ENCODE results near the gene SMPDL3B. TPM values are rescaled to one million over a fixed set of nuclear protein-coding genes. Genes with fewer than 3 reads are reported as not detected.
"Not testable (repeated sequence)": the region's sequence is repeated elsewhere in the genome, so short reads cannot be mapped to it uniquely, and the experiment has no call there.

The SMPDL3B gene
- total RNA-seq, 2 donors from 2014 or later, result 0.41 to 1.5 TPM

GRCh38 chr1:27990920-27991537 is 56.2 kb downstream of the SMPDL3B start:
- no peaks in the 10 kb centered on the region for H3K27me3 Mint-ChIP-seq (ENCODE audit: low read depth)
- DNase-seq, result no peak
- peaks cover 19% of the 10 kb centered on the region for H3K4me1 Mint-ChIP-seq (ENCODE audit: low read depth)
- H3K27ac Mint-ChIP-seq, result peak overlapping the region; percentile 64
- H3K9me3 Mint-ChIP-seq, result no peaks in the 10 kb centered on the region
- H3K36me3 Mint-ChIP-seq (ENCODE audit: insufficient read depth in 2 of 2), result peaks cover 4 to 15% of the 10 kb centered on the region in 2 donors
- no peak overlapping the region for H3K4me3 Mint-ChIP-seq
- ATAC-seq (replicated peaks in 1 of 2), result no peak

GRCh38 chr1:27992276-27992675 is 57.5 kb downstream of the SMPDL3B start:
- peak; percentile 36 to 39 for DNase-seq
- peak; percentile 60 to 86 for ATAC-seq (replicated peaks in 1 of 2)
- H3K27ac Mint-ChIP-seq, result peak overlapping the region; percentile 57
- peak overlapping the region in 1 of 2 donors; percentile 32 for H3K4me3 Mint-ChIP-seq
- H3K27me3 Mint-ChIP-seq (ENCODE audit: low read depth), result no peaks in the 10 kb centered on the region
- peaks cover 19% of the 10 kb centered on the region for H3K4me1 Mint-ChIP-seq (ENCODE audit: low read depth)
- no peaks in the 10 kb centered on the region for H3K9me3 Mint-ChIP-seq
- peaks cover 4 to 15% of the 10 kb centered on the region in 2 donors for H3K36me3 Mint-ChIP-seq (ENCODE audit: insufficient read depth in 2 of 2)

GRCh38 chr1:27993241-27993640 is 58.4 kb downstream of the SMPDL3B start:
- H3K27me3 Mint-ChIP-seq (ENCODE audit: low read depth), result no peaks in the 10 kb centered on the region
- peaks cover 19% of the 10 kb centered on the region for H3K4me1 Mint-ChIP-seq (ENCODE audit: low read depth)
- peaks cover 4 to 15% of the 10 kb centered on the region in 2 donors for H3K36me3 Mint-ChIP-seq (ENCODE audit: insufficient read depth in 2 of 2)
- peak overlapping the region; percentile 36 for H3K27ac Mint-ChIP-seq
- H3K4me3 Mint-ChIP-seq, result peak overlapping the region in 1 of 2 donors; percentile 17
- no peaks in the 10 kb centered on the region for H3K9me3 Mint-ChIP-seq
- ATAC-seq (replicated peaks in 1 of 2), result peak in 1 of 2 donors; percentile 75
- DNase-seq, result peak in 1 of 2 donors; percentile 5

GRCh38 chr1:27994060-27994459 is 59.3 kb downstream of the SMPDL3B start:
- peaks cover 4 to 13% of the 10 kb centered on the region in 2 donors for H3K36me3 Mint-ChIP-seq (ENCODE audit: insufficient read depth in 2 of 2)
- H3K27ac Mint-ChIP-seq, result peak overlapping the region; percentile 86
- no peak for DNase-seq
- no peaks in the 10 kb centered on the region for H3K27me3 Mint-ChIP-seq (ENCODE audit: low read depth)
- peaks cover 19% of the 10 kb centered on the region for H3K4me1 Mint-ChIP-seq (ENCODE audit: low read depth)
- ATAC-seq (replicated peaks in 1 of 2), result no peak
- no peaks in the 10 kb centered on the region for H3K9me3 Mint-ChIP-seq
- no peak overlapping the region for H3K4me3 Mint-ChIP-seq

- not testable (repeated sequence) for H3K27me3 Mint-ChIP-seq (ENCODE audit: low read depth); H3K27ac Mint-ChIP-seq; H3K9me3 Mint-ChIP-seq; H3K4me3 Mint-ChIP-seq; DNase-seq; ATAC-seq (replicated peaks in 1 of 2)
- H3K36me3 Mint-ChIP-seq (ENCODE audit: insufficient read depth in 2 of 2), result peaks cover 4 to 15% of the 10 kb centered on the region in 2 donors
- H3K4me1 Mint-ChIP-seq (ENCODE audit: low read depth), result peaks cover 19% of the 10 kb centered on the region
Measured at GRCh38 chr1:27994526-27994925, 59.7 kb downstream of the SMPDL3B start.

- peaks cover under 1 to 13% of the 10 kb centered on the region in 2 donors for H3K36me3 Mint-ChIP-seq (ENCODE audit: insufficient read depth in 2 of 2)
- no peak overlapping the region for H3K27ac Mint-ChIP-seq
- H3K27me3 Mint-ChIP-seq (ENCODE audit: low read depth), result no peaks in the 10 kb centered on the region
- peak in 1 of 2 donors; percentile 38 for ATAC-seq (replicated peaks in 1 of 2)
- H3K4me1 Mint-ChIP-seq (ENCODE audit: low read depth), result no peaks in the 10 kb centered on the region
- no peak overlapping the region for H3K4me3 Mint-ChIP-seq
- no peak for DNase-seq
- H3K9me3 Mint-ChIP-seq, result no peaks in the 10 kb centered on the region
Measured at GRCh38 chr1:27999055-27999454, 64.3 kb downstream of the SMPDL3B start.

GRCh38 chr1:28002600-28002999 is 67.8 kb downstream of the SMPDL3B start:
- no peak overlapping the region for H3K4me3 Mint-ChIP-seq
- no peaks in the 10 kb centered on the region for H3K9me3 Mint-ChIP-seq
- DNase-seq (no peak), ATAC-seq (replicated peaks in 1 of 2) (no peak)
- H3K27me3 Mint-ChIP-seq (ENCODE audit: low read depth), result no peaks in the 10 kb centered on the region
- H3K4me1 Mint-ChIP-seq (ENCODE audit: low read depth), result no peaks in the 10 kb centered on the region
- H3K27ac Mint-ChIP-seq, result no peak overlapping the region
- H3K36me3 Mint-ChIP-seq (ENCODE audit: insufficient read depth in 2 of 2), result peaks cover 4 to 9% of the 10 kb centered on the region in 2 donors

GRCh38 chr1:28003117-28003516 is 68.3 kb downstream of the SMPDL3B start:
- not testable (repeated sequence) for H3K4me1 Mint-ChIP-seq (ENCODE audit: low read depth); H3K27ac Mint-ChIP-seq; H3K27me3 Mint-ChIP-seq (ENCODE audit: low read depth); DNase-seq; H3K4me3 Mint-ChIP-seq; H3K36me3 Mint-ChIP-seq (ENCODE audit: insufficient read depth in 2 of 2); H3K9me3 Mint-ChIP-seq; ATAC-seq (replicated peaks in 1 of 2)

Other genes starting within 250 kb of the SMPDL3B start
- gene FAM76A, start 209.0 kb upstream of the SMPDL3B start, total RNA-seq, result 10 to 100 TPM; 12.4 to 15.3 TPM
- gene STX12, start 161.8 kb upstream of the SMPDL3B start, total RNA-seq, result 10 to 100 TPM; 24.7 to 25.0 TPM
- 10 to 100 TPM; 58.4 to 59.0 TPM for gene PPP1R8, start 104.2 kb upstream of the SMPDL3B start, total RNA-seq
- gene THEMIS2, start 62.5 kb upstream of the SMPDL3B start, total RNA-seq, result 10 to 100 TPM; 26.0 to 81.0 TPM
- 10 to 100 TPM; 84.7 to 96.1 TPM for gene RPA2, start 20.4 kb upstream of the SMPDL3B start, total RNA-seq
- 10 to 100 TPM in 1 of 2 donors, 1 to 10 TPM in 1; 8.7 to 18.9 TPM for gene XKR8, start 25.0 kb downstream of the SMPDL3B start, total RNA-seq
- 10 to 100 TPM; 27.0 to 28.9 TPM for gene EYA3, start 153.6 kb downstream of the SMPDL3B start, total RNA-seq
- under 1 TPM; 0.12 to 0.46 TPM for gene PTAFR, start 241.7 kb downstream of the SMPDL3B start, total RNA-seq

All from activated T-cell treated with anti-CD3 and anti-CD28 coated beads, Interleukin-2, amount 50 U/mL, for 72 hours (primary cell).